Measurements from ENCODE around the gene ADAM23.
A peak's percentile ranks its signal among the peaks of the same experiment; 100 is the strongest.

The ADAM23 gene

GRCh38 chr2:206572725-206573124, 129.4 kb downstream of the ADAM23 start:
- no peak for DNase-seq

- DNase-seq = no peak
Observed at GRCh38 chr2:206573793-206574192, 130.5 kb downstream of the ADAM23 start.

GRCh38 chr2:206584323-206585116, 141.2 kb downstream of the ADAM23 start:
- no peak for DNase-seq

- DNase-seq = no peak
Observed at GRCh38 chr2:206585335-206585734, 142.0 kb downstream of the ADAM23 start.

GRCh38 chr2:206586609-206587008, 143.3 kb downstream of the ADAM23 start:
- DNase-seq = no peak

- no peak for DNase-seq
Observed at GRCh38 chr2:206597717-206598218, 154.4 kb downstream of the ADAM23 start.

- DNase-seq = no peak
Observed at GRCh38 chr2:206603243-206603642, 159.9 kb downstream of the ADAM23 start.

- DNase-seq = no peak
Observed at GRCh38 chr2:206610451-206610850, 167.1 kb downstream of the ADAM23 start.

GRCh38 chr2:206611191-206611590, 167.9 kb downstream of the ADAM23 start:
- DNase-seq = no peak

- no peak for DNase-seq
Observed at GRCh38 chr2:206611736-206612135, 168.4 kb downstream of the ADAM23 start.

GRCh38 chr2:206614811-206615210, 171.5 kb downstream of the ADAM23 start:
- DNase-seq = no peak

GRCh38 chr2:206615417-206616089, 172.2 kb downstream of the ADAM23 start:
- DNase-seq = no peak

GRCh38 chr2:206616151-206616550, 172.8 kb downstream of the ADAM23 start:
- DNase-seq = no peak

GRCh38 chr2:206619011-206619410, 175.7 kb downstream of the ADAM23 start:
- DNase-seq = no peak

GRCh38 chr2:206626108-206626507, 182.8 kb downstream of the ADAM23 start:
- DNase-seq = no peak

- DNase-seq = no peak
Observed at GRCh38 chr2:206627632-206628031, 184.3 kb downstream of the ADAM23 start.

GRCh38 chr2:206631340-206631739, 188.0 kb downstream of the ADAM23 start:
- DNase-seq = no peak

GRCh38 chr2:206635015-206635414, 191.7 kb downstream of the ADAM23 start:
- DNase-seq = no peak

GRCh38 chr2:206639636-206640035, 196.3 kb downstream of the ADAM23 start:
- DNase-seq = no peak

- no peak for DNase-seq
Observed at GRCh38 chr2:206641226-206641625, 197.9 kb downstream of the ADAM23 start.

- peak; percentile 11 for DNase-seq
Observed at GRCh38 chr2:206642075-206643025, 199.0 kb downstream of the ADAM23 start, which contains the start of gene FAM237A. Gene FAM237A (plus strand): TSS chr2:206642487. CDS start chr2:206644237, 1,750 bp downstream.

GRCh38 chr2:206647985-206648384, 204.7 kb downstream of the ADAM23 start:
- no peak for DNase-seq

- DNase-seq = no peak
Observed at GRCh38 chr2:206657087-206657486, 213.8 kb downstream of the ADAM23 start.
